Neutrophil (primary cell): ENCODE measurements around the gene CREBBP.

Experiments used
- H3K27ac ChIP-seq: fragments of 200-600 bp; sonication (generic); 2 replicates; pipeline ENCODE4 v1.5.1; 2016; ENCODE audit warnings: mild to moderate bottlenecking, moderate library complexity
- H3K27me3 ChIP-seq: fragments of 200-600 bp; sonication (generic); 2 replicates; pipeline ENCODE4 v1.6.0; 2016; ENCODE audit warnings: mild to moderate bottlenecking
- H3K36me3 ChIP-seq: fragments of 200-600 bp; sonication (generic); 2 replicates; pipeline ENCODE4 v1.5.1; 2017
- H3K4me1 ChIP-seq, 2 experiments: fragments of 200-600 bp in 1 of 2; sonication (generic) in 1 of 2; 1 replicate in 1 of 2; 2 replicates in 1 of 2; pipeline versions ENCODE4 v1.5.1 to v1.6.1; 2013 to 2016; ENCODE audit warnings: low read depth in 1 of 2, low read length in 1 of 2, mild to moderate bottlenecking in 1 of 2, moderate library complexity in 1 of 2; ENCODE audit not compliant: control insufficient read depth in 1 of 2, insufficient read depth in 1 of 2
- H3K4me3 ChIP-seq, 2 experiments: fragments of 200-600 bp in 1 of 2; sonication (generic) in 1 of 2; 1 replicate in 1 of 2; 2 replicates in 1 of 2; pipeline ENCODE4 v1.5.1; 2013 to 2016; ENCODE audit warnings: low read depth in 1 of 2, low read length in 1 of 2, mild to moderate bottlenecking in 1 of 2, moderate library complexity in 1 of 2
- H3K9me3 ChIP-seq: fragments of 200-600 bp; sonication (generic); 2 replicates; pipeline ENCODE4 v1.5.1; 2016
- CTCF ChIP-seq: fragments of 200-600 bp; sonication (generic); IDR thresholded peaks from 2 replicates; pipeline ENCODE4 v1.5.1; 2016; ENCODE audit warnings: antibody characterized with exemption

The CREBBP gene

GRCh38 chr16:3839402-3840184, 40.9 kb downstream of the CREBBP start:
- H3K27ac ChIP-seq: peak overlapping the region; percentile 46
- peaks cover 4% of the 10 kb centered on the region for H3K36me3 ChIP-seq
- no peak overlapping the region for H3K4me3 ChIP-seq
- peaks cover 26 to 29% of the 10 kb centered on the region in 2 experiments for H3K4me1 ChIP-seq
- H3K9me3 ChIP-seq: no peaks in the 10 kb centered on the region
- no peak for TF ChIP-seq CTCF
- no peaks in the 10 kb centered on the region for H3K27me3 ChIP-seq

- Histone ChIP-seq H3K36me3 (peaks cover 4% of the 10 kb centered on the region), H3K27me3 (no peaks in the 10 kb centered on the region), H3K9me3 (no peaks in the 10 kb centered on the region), H3K4me1 (peaks cover 25 to 29% of the 10 kb centered on the region in 2 experiments), H3K4me3 (no peak overlapping the region), H3K27ac (peak overlapping the region; percentile 15)
- no peak for TF ChIP-seq CTCF
Observed at GRCh38 chr16:3838600-3839401, 41.7 kb downstream of the CREBBP start.

- TF ChIP-seq CTCF: no peak
- Histone ChIP-seq H3K27ac (peak overlapping the region; percentile 15), H3K36me3 (peaks cover 4% of the 10 kb centered on the region), H3K27me3 (no peaks in the 10 kb centered on the region), H3K4me1 (peaks cover 18 to 23% of the 10 kb centered on the region in 2 experiments), H3K4me3 (no peak overlapping the region), H3K9me3 (no peaks in the 10 kb centered on the region)
Observed at GRCh38 chr16:3837851-3838586, 42.5 kb downstream of the CREBBP start.

GRCh38 chr16:3836641-3837040, 43.9 kb downstream of the CREBBP start:
- no peak overlapping the region for H3K27ac ChIP-seq
- no peaks in the 10 kb centered on the region for H3K9me3 ChIP-seq
- H3K27me3 ChIP-seq: no peaks in the 10 kb centered on the region
- H3K4me3 ChIP-seq: no peak overlapping the region
- peaks cover 5 to 11% of the 10 kb centered on the region in 2 experiments for H3K4me1 ChIP-seq
- TF ChIP-seq CTCF: no peak
- H3K36me3 ChIP-seq: peaks cover 4% of the 10 kb centered on the region

- H3K9me3 ChIP-seq: no peaks in the 10 kb centered on the region
- no peak overlapping the region for H3K4me3 ChIP-seq
- no peak for TF ChIP-seq CTCF
- peaks cover 4% of the 10 kb centered on the region for H3K36me3 ChIP-seq
- H3K4me1 ChIP-seq: peaks cover 0 to 1% of the 10 kb centered on the region in 2 experiments
- no peaks in the 10 kb centered on the region for H3K27me3 ChIP-seq
- H3K27ac ChIP-seq: no peak overlapping the region
Observed at GRCh38 chr16:3835089-3835602, 45.4 kb downstream of the CREBBP start.
